GM18505 (cell line): ENCODE data around the gene L3MBTL2.
A peak's percentile ranks its signal among the peaks of the same experiment; 100 is the strongest.
"Not testable (repeated sequence)": the region's sequence is repeated elsewhere in the genome, so short reads cannot be mapped to it uniquely, and the experiment has no call there.

ENCODE experiments used
- ATAC-seq: cut with Tn5 transposase; IDR thresholded peaks from one replicate; pipeline ENCODE4 v1.9.1; 2021; ENCODE audit not compliant: unreplicated experiment
- POLR2A ChIP-seq: IDR thresholded peaks from 4 replicates; pipeline ENCODE4 v1.6.1; 2011; ENCODE audit warnings: borderline replicate concordance; ENCODE audit not compliant: insufficient read depth, insufficient read length; ENCODE audit errors: extremely low read depth

L3MBTL2 gene

GRCh38 chr22:41204992-41205900, at the start of gene L3MBTL2:
TSS of gene L3MBTL2 (plus strand) at chr22:41205312. CDS start at chr22:41205363, 51 bp downstream.
- ATAC-seq, result peak; percentile 95
- TF ChIP-seq POLR2A, result peak; percentile 82

GRCh38 chr22:41157083-41157482, 48.0 kb upstream of the L3MBTL2 start:
- TF ChIP-seq POLR2A, result no peak

GRCh38 chr22:41169157-41169556, 36.0 kb upstream of the L3MBTL2 start:
- TF ChIP-seq POLR2A, result no peak
- no peak for ATAC-seq

More at GRCh38 chr22:41157083-41157482, 48.0 kb upstream of the L3MBTL2 start:
- ATAC-seq, result no peak

GRCh38 chr22:41171996-41172395, 33.1 kb upstream of the L3MBTL2 start:
- no peak for TF ChIP-seq POLR2A
- no peak for ATAC-seq

GRCh38 chr22:41175546-41175945, 29.6 kb upstream of the L3MBTL2 start:
- ATAC-seq, result no peak
- TF ChIP-seq POLR2A, result no peak

GRCh38 chr22:41177040-41177621, 28.0 kb upstream of the L3MBTL2 start:
- TF ChIP-seq POLR2A, result no peak
- no peak for ATAC-seq

- ATAC-seq, result no peak
- TF ChIP-seq POLR2A, result no peak
These were observed 27.3 kb upstream of the L3MBTL2 start for GRCh38 chr22:41177622-41178424.

GRCh38 chr22:41178425-41178975, 26.6 kb upstream of the L3MBTL2 start:
- ATAC-seq, result no peak
- no peak for TF ChIP-seq POLR2A

GRCh38 chr22:41180362-41180761, 24.8 kb upstream of the L3MBTL2 start:
- not testable (repeated sequence) for ATAC-seq

- ATAC-seq, result no peak
- TF ChIP-seq POLR2A, result no peak
These were observed 24.2 kb upstream of the L3MBTL2 start for GRCh38 chr22:41180926-41181325.

GRCh38 chr22:41181349-41182241, 23.5 kb upstream of the L3MBTL2 start:
- no peak for ATAC-seq
- no peak for TF ChIP-seq POLR2A

- TF ChIP-seq POLR2A, result no peak
- no peak for ATAC-seq
These were observed 20.4 kb upstream of the L3MBTL2 start for GRCh38 chr22:41184679-41185078.
